ENCODE measurements around the gene ABR.
"Not testable (repeated sequence)": the region's sequence is repeated elsewhere in the genome, so short reads cannot be mapped to it uniquely, and the experiment has no call there.

Gene ABR

DNA sequence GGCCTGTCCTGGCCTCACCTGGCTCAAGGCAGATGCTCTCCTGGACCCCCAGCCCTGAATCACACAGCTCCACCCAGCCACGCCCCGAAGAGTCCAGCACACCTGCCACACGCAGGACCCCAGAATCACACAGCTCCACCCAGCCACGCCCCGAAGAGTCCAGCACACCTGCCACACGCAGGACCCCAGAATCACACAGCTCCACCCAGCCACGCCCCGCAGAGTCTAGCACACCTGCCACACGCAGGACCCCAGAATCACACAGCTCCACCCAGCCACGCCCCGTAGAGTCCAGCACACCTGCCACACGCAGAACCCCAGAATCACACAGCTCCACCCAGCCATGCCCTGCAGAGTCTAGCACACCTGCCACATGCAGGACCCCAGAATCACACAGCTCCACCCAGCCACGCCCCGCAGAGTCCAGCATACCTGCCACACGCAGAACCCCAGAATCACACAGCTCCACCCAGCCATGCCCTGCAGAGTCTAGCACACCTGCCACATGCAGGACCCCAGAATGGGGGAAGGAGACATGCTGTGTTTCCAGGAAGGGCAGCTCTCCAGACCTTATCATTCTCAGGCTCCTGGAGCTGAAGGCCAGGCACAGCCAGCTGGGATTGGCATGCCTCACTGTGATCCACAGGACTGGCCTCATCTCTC lies 105.7 kb downstream of the ABR start:
- not testable (repeated sequence) for DNase-seq (ENCODE audit: extremely low read depth in 1 of 2, low read depth in 1 of 2)

DNA sequence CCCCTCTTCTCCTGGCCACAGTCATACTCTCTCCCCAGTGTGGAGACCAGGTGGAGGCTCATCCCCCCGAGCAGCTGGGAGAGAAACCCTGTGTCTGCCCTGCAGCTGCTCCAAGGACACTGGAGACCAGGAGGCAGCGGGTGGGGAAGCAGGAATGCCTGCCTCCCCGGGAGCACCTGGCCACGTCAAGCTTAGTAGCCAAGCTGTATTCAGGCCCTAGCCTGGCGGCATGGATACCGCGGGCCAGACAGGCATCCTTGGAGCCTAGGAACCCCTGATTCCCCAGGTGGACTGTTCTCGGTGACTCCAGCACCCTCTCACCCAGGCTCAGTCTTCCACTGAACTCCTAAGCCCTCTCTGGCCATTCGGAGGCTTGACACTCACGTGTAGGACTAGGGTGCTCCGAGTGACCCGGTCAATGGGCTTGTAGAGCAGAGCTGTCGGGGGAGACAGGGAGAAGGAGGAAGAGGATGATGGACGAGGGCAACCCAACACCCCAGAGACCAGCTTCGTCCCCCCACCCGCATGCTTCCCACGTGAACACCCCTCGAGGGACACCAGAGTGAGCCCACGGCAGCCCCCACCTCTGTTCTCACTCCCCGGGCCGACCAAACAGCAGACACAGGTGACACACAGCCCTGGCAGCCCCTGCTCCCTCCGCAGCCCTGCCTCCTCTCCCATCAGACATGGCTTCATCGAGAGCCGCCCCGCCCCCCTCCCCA lies 106.4 kb downstream of the ABR start:
- no peak for DNase-seq (ENCODE audit: extremely low read depth in 1 of 2, low read depth in 1 of 2)

DNA sequence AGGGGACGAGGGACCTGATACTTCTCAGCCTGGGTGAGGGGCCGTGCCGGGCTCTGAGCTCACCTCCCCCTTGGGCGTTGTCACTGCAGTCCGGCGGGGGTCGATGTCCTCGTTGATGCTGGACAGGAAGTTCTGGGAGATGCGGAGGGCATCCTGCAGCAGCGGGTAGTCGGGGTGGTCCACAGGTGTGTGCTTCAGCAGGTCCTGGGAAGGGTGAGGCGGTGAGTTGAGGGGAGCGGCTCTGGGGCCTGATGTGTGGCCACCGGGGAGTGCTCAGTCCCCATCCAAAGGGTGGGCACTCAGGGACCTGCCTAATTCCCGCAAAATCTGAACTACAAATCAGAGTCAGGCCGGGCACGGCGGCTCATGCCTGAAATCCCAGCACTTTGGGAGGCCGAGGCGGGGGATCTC lies 107.2 kb downstream of the ABR start:
- no peak for DNase-seq (ENCODE audit: extremely low read depth in 1 of 2, low read depth in 1 of 2)

DNA sequence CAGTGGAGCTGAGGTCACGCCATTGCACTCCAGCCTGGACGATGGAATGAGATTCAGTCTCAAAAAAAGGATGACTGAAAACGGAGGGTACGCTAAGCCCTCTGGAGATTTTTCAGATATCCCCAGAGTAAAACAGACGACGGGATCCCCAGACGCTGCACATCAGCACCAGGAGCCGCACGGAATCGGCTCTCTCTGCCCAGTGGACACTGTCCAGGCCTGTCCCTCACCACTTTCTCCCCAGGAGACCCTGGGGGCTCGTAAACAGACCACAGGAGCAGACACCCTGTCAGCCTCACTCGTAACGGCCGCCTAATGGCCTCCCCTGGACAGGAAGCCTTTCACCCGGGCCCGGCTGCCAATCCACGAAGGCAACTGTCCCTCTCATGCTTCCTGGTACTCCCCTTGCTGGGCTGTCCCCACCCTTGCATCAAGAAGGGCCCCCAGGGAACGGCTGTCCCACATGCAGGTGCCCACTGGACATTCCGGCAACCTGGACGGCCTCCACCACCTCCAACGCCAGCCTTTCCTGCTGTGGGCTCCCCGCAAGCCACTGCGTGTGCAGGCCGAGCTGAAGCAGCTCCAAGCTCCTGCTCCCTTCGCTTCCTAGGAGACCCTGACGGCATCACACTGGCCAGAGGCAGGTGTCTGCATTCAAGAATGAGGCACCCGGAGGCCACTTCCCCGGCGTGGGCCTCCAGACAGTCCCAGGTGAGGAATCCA lies 108.5 kb downstream of the ABR start:
- no peak for DNase-seq (ENCODE audit: extremely low read depth in 1 of 2, low read depth in 1 of 2)

DNA sequence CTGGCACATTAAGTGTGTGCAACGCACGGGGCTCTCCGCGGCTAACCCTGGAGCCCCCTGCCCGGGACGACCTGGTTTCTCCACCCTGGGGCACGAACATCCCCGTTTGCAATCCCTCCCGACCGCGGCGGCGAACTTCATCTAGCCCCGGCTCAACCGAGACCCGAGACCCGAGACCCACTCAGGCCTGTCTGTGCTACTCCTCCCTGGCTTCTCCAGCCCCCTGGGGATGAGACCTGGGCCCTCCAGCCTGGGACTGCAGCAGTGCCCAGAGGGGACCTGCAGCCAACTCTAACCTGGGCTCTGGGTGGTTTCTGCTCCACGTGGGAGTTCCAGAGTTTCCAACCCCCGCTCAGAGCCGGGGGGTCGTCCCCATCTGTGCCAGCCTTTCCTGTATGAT lies 109.4 kb downstream of the ABR start:
- no peak for DNase-seq (ENCODE audit: extremely low read depth in 1 of 2, low read depth in 1 of 2)

DNA sequence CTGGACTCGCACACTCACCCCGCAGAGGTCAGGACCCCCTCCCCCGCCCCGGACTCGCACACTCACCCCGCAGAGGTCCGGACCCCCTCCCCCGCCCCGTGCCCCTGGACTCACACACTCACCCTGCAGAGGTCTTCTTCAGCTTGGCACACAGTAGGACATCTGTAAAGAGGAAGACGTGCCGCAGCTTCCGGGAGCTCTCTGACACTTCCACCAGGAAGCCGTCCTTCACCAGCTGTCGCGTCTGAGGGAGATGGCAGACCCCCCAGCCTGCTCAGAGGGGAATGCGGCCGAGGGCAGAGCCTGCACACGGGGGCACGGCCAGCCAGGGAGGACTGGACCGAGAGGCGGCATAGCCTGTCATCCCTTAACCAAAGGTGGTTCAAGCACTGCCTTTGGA lies 109.9 kb downstream of the ABR start:
- no peak for DNase-seq (ENCODE audit: extremely low read depth in 1 of 2, low read depth in 1 of 2)

DNA sequence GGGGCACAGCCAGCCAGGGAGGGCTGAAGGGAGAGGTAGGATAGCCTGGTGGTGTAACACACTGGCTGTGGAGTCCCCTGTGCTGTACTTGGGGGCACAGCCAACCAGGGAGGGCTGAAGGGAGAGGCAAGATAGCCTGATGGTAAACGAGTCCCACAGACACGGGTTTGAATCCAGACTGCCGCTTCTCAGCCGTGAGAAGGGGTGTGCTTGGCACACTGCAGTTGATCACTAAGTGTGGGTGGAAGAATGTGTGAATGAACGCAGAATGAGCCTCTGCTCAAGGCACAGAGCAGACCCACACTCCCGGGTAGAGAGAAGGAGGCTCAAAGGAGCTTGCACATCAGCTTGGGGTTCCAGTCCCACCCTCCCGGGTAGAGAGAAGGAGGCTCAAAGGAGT lies 111.4 kb downstream of the ABR start:
- DNase-seq (ENCODE audit: extremely low read depth in 1 of 2, low read depth in 1 of 2): no peak

DNA sequence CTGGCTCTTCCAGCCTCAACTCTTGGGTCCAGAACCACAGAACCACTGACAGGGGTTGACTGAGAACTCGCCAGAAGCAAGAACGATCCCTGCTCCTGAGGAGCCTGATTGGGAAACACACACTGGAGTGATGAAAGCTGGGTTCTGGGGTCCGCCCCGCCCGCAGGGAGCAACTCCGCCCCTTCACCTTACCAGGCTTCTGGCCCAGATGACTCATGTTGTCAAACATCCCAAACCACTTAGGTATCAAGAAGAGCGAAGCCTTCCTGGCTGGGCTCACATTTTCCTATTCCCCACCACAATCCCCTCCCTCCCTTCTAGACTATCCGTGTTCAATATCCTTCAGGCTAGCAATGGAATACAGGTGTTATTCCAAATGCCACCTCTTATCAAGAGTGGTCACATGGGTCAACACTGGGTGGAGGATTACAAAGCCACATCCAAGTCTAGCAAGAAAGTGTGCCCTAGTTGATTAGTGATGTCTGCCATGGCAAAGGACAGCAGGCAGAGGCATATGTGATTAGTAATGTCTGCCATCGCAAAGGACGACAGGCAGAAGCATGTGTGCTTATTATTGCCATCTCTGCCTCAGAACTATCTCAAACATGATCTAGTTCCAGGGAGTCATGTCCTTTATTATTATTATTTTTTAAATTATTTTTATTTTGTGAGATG lies 112.4 kb downstream of the ABR start:
- DNase-seq (ENCODE audit: extremely low read depth in 1 of 2, low read depth in 1 of 2): no peak

DNA sequence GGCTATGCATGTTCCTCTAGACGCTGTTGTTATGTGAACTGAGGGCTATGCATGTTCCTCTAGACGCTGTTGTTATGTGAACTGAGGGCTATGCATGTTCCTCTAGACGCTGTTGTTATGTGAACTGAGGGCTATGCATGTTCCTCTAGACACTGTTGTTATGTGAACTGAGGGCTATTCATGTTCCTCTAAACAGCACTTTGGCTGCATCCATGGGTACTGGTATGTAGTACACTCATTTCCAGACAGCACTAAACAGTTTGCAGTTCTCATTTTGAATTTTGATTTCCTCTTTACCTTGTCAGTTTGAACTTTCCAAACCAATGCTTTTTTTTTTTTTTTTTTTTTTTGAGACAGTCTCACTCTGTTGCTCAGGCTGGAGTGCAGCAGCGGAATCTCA lies 114.4 kb downstream of the ABR start:
- not testable (repeated sequence) for DNase-seq (ENCODE audit: extremely low read depth in 1 of 2, low read depth in 1 of 2)

DNA sequence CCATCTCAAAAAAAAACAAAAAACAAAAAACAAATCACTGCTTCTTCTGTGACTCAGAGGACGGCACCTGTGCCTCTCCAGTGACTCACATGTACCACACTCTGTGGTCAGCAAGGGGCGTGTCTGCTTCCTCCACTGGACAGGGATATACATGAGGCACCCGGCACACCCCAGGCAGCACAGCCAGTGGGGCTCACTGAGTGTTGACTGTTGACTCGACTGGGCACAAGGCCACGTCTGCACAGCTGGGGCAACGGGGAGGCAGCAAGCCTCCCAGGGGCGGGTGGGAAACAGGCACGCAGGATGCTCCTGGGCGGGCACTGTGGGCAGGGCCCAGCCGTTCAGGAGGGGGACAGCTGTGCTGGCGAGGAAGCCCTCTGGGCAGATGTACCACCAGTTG lies 118.8 kb downstream of the ABR start:
- DNase-seq (ENCODE audit: extremely low read depth in 1 of 2, low read depth in 1 of 2): no peak

DNA sequence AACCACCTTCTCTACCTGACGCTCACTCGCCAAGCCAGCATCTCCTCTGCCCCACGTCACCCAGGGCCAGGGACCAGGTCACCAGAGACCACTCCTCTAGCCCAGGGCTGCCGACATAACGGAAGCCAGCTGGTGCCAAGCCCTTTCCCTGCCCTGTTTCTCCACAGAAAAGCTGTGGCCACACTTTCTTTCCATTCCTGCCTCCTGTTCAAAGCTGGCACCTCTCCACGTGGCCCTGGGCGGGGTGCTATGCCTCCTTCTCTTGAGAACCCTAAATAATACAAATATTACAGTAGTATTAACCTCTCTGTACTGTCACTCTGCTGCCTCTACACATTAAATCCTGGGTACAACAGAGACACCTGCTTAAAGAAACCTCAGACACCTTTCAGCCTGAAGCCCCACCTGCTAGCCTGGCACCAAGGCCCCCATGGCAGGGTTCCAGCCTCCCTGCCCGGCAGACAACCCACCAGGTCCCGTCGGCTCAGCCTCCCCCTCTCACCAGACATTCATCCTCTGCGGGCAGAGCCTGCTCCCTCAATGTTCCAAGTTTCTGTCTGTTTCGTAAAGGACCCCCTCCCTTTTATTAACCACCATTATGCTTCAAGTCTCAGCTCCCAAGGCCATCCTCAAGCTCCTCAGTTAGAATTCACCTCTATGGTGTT lies 120.5 kb downstream of the ABR start:
- DNase-seq (ENCODE audit: extremely low read depth in 1 of 2, low read depth in 1 of 2): no peak

DNA sequence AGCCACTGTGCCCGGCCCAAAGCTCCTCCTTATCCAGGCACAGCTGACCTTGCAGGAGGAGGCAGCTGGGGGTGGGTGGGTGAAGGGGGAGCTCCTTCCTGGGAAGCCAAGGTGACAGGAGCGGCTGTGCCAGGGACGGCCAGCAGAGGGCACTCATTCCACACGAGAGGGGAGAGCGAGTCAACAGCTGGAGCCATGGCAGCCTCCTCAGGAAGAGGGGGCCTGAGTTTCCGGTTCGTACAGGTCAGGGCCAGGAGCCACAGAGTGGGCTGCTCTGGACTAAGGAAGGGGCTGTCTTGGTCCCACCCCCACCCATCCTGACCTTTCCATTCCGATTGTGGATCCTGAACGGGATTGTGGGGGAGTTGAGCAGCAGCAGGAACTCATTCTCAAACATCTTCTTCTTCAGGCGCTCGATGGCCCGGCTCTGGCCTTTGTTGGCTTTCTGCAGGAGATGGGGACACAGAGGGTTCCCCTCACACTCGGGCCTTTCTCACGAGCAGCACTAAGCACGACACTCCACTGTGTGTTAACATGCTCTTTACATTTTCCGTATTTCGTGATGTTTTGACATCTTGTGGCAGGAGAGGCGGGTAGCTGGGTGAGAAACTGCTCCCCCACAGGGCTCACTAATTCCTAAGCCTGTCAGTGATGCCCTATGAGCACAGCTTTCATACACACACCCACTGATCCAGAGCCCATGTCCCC lies 121.2 kb downstream of the ABR start:
- DNase-seq (ENCODE audit: extremely low read depth in 1 of 2, low read depth in 1 of 2): peak in 1 of 2 donors; percentile 18

DNA sequence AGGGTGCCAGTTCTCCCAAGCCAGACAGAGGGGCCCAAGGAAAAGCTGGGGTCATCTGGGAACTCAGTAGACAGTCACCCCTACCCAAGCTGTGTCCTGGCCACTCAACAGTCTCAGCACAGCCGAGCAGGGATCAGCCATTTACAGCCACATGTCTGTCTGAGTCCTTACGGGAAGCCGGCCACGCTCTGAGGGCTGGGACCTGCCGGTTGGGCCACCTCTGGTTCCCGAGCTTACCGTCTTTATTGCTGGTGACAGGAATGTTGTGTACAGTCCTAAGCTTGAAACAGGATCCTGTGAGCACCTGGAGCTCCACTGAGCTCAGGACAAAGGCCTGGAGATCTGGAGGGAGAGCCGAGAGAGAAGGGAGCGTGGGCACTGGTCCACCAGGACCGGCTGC lies 123.0 kb downstream of the ABR start:
- DNase-seq (ENCODE audit: extremely low read depth in 1 of 2, low read depth in 1 of 2): no peak

DNA sequence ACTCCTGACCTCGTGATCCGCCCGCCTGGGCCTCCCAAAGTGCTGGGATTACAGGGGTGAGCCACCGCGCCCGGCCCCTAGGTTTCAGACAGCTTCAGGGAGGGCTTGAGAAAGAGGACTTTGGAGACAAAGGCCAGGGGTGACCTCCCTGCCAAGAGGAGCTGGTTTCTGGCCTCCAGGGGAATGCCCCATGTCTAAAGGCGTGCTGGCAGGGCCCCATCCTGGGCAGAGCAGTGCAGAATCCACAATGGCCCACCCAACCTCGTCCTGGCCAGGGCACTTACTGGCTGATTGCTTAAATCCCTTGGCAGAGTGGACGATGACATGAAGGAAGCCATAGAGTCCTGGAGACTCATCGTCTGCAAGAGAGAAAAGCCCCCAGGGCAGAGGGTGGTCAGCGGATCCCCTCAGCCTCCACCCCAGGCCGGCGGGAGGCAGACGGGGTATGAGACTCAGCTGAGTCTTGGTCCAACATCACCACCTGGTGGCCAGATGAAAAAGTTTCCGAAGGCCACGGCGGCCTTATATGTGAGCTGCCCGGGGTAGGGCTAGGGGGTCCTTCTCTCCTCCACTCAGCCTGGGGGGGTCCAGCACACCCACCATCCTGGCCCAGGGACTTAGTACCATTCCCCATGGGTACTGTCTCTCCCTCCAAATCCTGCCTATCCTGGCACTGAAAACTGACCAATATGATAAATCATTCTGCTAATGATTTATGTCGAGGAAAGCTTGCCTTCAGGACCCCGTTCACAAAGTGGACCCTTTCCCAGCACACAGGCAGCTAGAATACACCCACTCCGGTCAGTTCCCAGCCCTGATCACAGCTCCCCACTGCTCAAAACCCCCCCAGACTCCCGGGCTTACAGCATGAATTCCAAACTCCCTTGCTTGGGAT lies 123.8 kb downstream of the ABR start:
- DNase-seq (ENCODE audit: extremely low read depth in 1 of 2, low read depth in 1 of 2): peak; percentile 6 to 8

DNA sequence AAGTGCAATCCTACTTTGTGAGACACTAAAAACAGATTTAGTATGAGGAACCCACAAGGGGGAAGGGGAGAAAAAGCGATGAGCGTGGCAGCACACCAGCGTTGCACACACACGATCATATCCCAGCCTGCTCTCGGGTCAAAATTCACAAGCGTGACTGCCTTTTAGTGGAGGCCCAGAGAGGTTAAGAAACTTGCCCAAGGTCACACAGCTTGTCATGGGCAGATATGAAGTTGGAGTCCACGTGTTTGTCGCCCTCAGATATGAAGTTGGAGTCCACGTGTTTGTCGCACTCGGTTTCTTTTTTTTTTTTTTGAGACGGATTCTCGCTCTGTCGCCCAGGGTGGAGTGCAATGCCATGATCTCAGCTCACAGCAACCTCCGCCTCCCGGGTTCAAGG lies 124.5 kb downstream of the ABR start:
- DNase-seq (ENCODE audit: extremely low read depth in 1 of 2, low read depth in 1 of 2): no peak

DNA sequence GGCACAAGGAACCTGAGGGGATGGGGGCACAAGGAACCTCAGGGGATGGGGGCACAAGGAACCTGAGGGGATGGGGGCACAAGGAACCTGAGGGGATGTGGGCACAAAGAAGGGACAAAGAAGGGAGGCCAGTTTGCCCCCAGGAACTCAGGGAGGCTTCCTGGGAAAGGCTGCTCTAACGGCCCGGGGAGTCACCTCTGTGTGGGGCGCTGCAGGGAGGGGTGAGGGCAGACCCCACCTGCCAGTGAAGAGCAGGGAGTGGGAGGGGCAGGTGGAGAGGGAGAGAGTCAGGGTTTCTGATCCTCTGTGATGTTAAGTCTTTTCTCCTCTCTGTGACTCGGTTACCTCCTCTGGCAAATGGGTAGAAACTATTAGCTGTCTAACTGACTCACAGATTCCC lies 125.1 kb downstream of the ABR start:
- no peak for DNase-seq (ENCODE audit: extremely low read depth in 1 of 2, low read depth in 1 of 2)

DNA sequence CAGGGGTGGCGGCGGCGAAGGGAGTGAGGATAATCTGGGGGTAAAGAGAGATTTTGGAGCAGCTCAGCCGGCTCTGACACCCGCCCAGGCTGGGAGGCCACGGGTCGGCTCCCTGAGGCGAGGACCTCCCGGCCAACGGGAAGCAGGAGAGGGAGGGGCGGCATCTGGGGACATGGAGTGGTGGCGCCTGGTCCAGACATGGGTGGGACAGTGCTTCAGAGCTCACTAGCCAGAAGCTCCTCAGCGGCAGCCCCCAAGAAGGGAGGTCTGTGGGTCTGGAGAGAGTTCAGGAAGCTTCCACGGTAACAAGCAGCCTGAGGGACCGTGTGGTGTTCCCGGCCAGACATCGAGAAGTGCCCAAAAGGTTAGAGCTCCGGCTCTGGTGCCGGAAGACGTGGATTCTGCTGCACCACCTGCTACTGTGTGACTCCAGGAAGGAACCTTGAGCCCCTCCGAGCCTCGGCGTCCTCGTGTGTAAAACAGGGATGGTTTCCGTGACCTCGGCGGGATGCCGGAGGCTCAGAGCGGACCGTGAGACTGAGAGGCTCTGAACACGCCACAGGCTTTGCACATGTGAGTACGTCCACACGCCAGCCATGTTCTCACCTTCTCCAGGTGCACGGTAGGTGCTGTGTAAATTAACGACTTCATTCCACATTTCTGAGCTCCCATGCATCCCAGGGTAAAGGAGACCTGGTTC lies 126.0 kb downstream of the ABR start:
- no peak for DNase-seq (ENCODE audit: extremely low read depth in 1 of 2, low read depth in 1 of 2)

DNA sequence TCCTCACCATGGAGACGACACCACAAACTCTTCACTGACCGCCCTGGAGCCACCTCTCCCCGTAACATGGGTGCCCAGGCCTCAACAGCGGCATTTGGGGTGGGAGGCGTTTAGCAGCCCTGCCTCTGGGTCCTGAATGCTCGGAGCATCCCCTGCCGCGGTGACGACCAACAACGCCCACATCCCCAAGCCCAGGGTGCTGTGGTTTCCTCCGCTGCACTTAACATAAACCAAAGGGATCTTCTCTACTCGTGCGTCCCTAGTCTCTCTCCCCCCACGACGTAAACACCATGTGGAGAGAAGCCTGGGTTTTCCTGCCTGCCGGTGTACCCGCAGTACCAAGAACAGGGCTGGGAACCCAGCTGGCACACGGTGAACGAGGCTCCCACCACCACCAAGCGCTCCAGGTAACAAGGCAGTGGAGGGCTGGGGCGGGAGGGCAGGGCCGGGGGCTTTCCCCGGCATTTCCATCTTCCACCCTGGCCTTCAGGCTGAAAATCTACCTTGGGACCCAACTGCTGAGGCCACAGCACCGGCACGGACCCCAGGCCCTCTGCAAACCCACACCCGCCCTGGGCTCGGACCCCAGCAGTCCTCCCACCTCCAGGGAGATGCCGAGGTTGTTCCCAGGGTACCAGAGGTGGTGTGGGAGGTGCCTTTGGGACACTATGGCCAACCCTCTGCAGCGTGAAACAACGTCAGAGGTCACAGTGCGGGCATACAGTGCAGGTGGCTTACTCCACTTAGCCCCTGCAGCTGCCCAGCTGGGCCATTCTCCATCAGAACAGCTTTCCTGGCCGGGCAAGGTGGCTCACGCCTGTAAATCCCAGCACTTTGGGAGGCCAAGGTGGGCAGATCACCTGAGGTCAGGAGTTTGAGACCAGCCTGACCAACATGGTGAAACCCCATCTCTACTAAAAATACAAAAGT lies 128.5 kb downstream of the ABR start:
- DNase-seq (ENCODE audit: extremely low read depth in 1 of 2, low read depth in 1 of 2): no peak
